GM21576 (cell line): ENCODE results near the gene RSPH10B.
"Not testable (repeated sequence)": the region's sequence is repeated elsewhere in the genome, so short reads cannot be mapped to it uniquely, and the experiment has no call there.

Experiments
- ATAC-seq: cut with Tn5 transposase; IDR thresholded peaks from one replicate; pipeline ENCODE4 v1.9.1; 2021; ENCODE audit warnings: mild to moderate bottlenecking, moderate library complexity; ENCODE audit not compliant: unreplicated experiment

Gene RSPH10B

GRCh38 chr7:5970347-5970911 is at the start of gene RSPH10B:
TSS of gene RSPH10B (minus strand) at chr7:5970689. CDS start at chr7:5967116, 3,573 bp downstream.
- ATAC-seq, result not testable (repeated sequence)

- ATAC-seq, result no peak
Measured at GRCh38 chr7:6016653-6016966, 46.1 kb upstream of the RSPH10B start.

- ATAC-seq, result no peak
Measured at GRCh38 chr7:6015917-6016652, 45.6 kb upstream of the RSPH10B start.

- no peak for ATAC-seq
Measured at GRCh38 chr7:6012355-6013104, 42.0 kb upstream of the RSPH10B start.

GRCh38 chr7:6011541-6011940 is 41.1 kb upstream of the RSPH10B start:
- ATAC-seq, result no peak

GRCh38 chr7:6010370-6010769 is 39.9 kb upstream of the RSPH10B start:
- ATAC-seq, result not testable (repeated sequence)

- ATAC-seq, result peak; percentile 91
Measured at GRCh38 chr7:6008668-6009611, 38.5 kb upstream of the RSPH10B start, which contains the start of the genes AIMP2 and PMS2. TSS of gene AIMP2 (plus strand) at chr7:6009272. CDS start at chr7:6009364, 92 bp downstream. TSS of gene PMS2 (minus strand) at chr7:6009049. CDS start at chr7:6009019, 30 bp downstream.

- ATAC-seq, result not testable (repeated sequence)
Measured at GRCh38 chr7:6007835-6008590, 37.5 kb upstream of the RSPH10B start.

GRCh38 chr7:6007386-6007785 is 36.9 kb upstream of the RSPH10B start:
- no peak for ATAC-seq

GRCh38 chr7:5997210-5997808 is 26.8 kb upstream of the RSPH10B start:
- no peak for ATAC-seq

- ATAC-seq, result not testable (repeated sequence)
Measured at GRCh38 chr7:5987061-5987460, 16.6 kb upstream of the RSPH10B start.

- ATAC-seq, result not testable (repeated sequence)
Measured at GRCh38 chr7:5979680-5980314, 9.3 kb upstream of the RSPH10B start.

- not testable (repeated sequence) for ATAC-seq
Measured at GRCh38 chr7:5973580-5973979, 3.1 kb upstream of the RSPH10B start.

- not testable (repeated sequence) for ATAC-seq
Measured at GRCh38 chr7:5963810-5964209, 6.7 kb downstream of the RSPH10B start.

- not testable (repeated sequence) for ATAC-seq
Measured at GRCh38 chr7:5963205-5963604, 7.3 kb downstream of the RSPH10B start.

- ATAC-seq, result not testable (repeated sequence)
Measured at GRCh38 chr7:5934945-5935450, 35.5 kb downstream of the RSPH10B start.

- ATAC-seq, result not testable (repeated sequence)
Measured at GRCh38 chr7:5931905-5932644, 38.4 kb downstream of the RSPH10B start.

- not testable (repeated sequence) for ATAC-seq
Measured at GRCh38 chr7:5931250-5931649, 39.2 kb downstream of the RSPH10B start.
